Tibial nerve (tissue), 4 donors: ENCODE results near the gene DCX. TPM values are rescaled to one million over a fixed set of nuclear protein-coding genes. Genes with fewer than 3 reads are reported as not detected.

Source experiments
- DNase-seq, 2 donors: peaks; one replicate each; pipeline ENCODE4 v3.0.0-alpha.2; 2019; ENCODE audit warnings: low spot score in 2 of 2
- H3K27ac ChIP-seq, 4 donors: fragments of 200-600 bp; sonication (generic) in 3 of 4; one replicate each; pipeline ENCODE4 v1.5.1; 2017 to 2019; ENCODE audit warnings: mild to moderate bottlenecking in 1 of 4
- H3K27me3 ChIP-seq, 2 donors: fragments of 200-600 bp; sonication (generic) in 1 of 2; one replicate each; pipeline versions ENCODE4 v1.5.1 to v1.6.0; 2017 to 2019
- H3K36me3 ChIP-seq, 3 donors: fragments of 200-600 bp; sonication (generic); one replicate each; pipeline ENCODE4 v1.5.1; 2018 to 2019
- H3K4me1 ChIP-seq, 4 donors: fragments of 200-600 bp; sonication (generic) in 3 of 4; one replicate each; pipeline ENCODE4 v1.5.1; 2017 to 2019
- H3K4me3 ChIP-seq, 4 donors: fragments of 200-600 bp; sonication (generic) in 3 of 4; one replicate each; pipeline ENCODE4 v1.5.1; 2017 to 2019; ENCODE audit warnings: mild to moderate bottlenecking in 1 of 4, moderate library complexity in 1 of 4
- H3K9me3 ChIP-seq, 4 donors: fragments of 200-600 bp; sonication (generic) in 3 of 4; one replicate each; pipeline ENCODE4 v1.5.1; 2017 to 2019
- CTCF ChIP-seq, 5 experiments: fragments of 200-600 bp in 3 of 5; fragments of 450-650 bp in 2 of 5; sonication (generic) in 3 of 5; IDR thresholded peaks; one replicate each; pipeline ENCODE4 v1.5.1; 2016 to 2019; ENCODE audit warnings: antibody characterized with exemption in 5 of 5, mild to moderate bottlenecking in 3 of 5, moderate library complexity in 2 of 5
- EP300 ChIP-seq, 2 donors: sonication (generic); formaldehyde crosslinking; IDR thresholded peaks; one replicate each; pipeline ENCODE4 v1.6.1; 2017; ENCODE audit warnings: antibody characterized with exemption in 2 of 2, mild to moderate bottlenecking in 1 of 2
- POLR2A ChIP-seq, 2 donors: fragments of 450-650 bp; IDR thresholded peaks; one replicate each; pipeline ENCODE4 v1.6.1; 2017; ENCODE audit warnings: antibody characterized with exemption in 2 of 2, mild to moderate bottlenecking in 2 of 2, moderate library complexity in 2 of 2
- WGBS, 2 donors: methylation state at CpG; one replicate each; pipeline ENCODE4 v1.1.5; 2018; 5-methylcytosine and 5-hydroxymethylcytosine counted together
- total RNA-seq, 4 donors: library from RNA; depleted of rRNA; stranded (reverse); fragments of >200 nt; gene quantifications; one replicate each; pipeline ENCODE4 v1.1.0, GENCODE V29; 2016

The DCX gene
- total RNA-seq, 4 donors from 2014 or later, result 0.22 TPM; not detected in 3

GRCh38 chrX:111283446-111283845, 128.5 kb downstream of the DCX start:
- no peak for DNase-seq
- H3K4me1 ChIP-seq, result no peaks in the 10 kb centered on the region
- TF ChIP-seq EP300 (IDR thresholded peaks at IDR 0.05), result no peak
- TF ChIP-seq POLR2A (IDR thresholded peaks at IDR 0.05), result no peak
- no peak for TF ChIP-seq CTCF (IDR thresholded peaks at IDR 0.05)
- H3K9me3 ChIP-seq, result no peaks in the 10 kb centered on the region
- 67 to 96% methylated on average over 2 of the region's 2 CpGs for WGBS, 2 donors
- no peaks in the 10 kb centered on the region for H3K36me3 ChIP-seq
- H3K27me3 ChIP-seq, result peaks cover 0 to 12% of the 10 kb centered on the region in 2 donors
- no peak overlapping the region for H3K27ac ChIP-seq
- H3K4me3 ChIP-seq, result no peak overlapping the region

- TF ChIP-seq CTCF (IDR thresholded peaks at IDR 0.05) (no peak), EP300 (IDR thresholded peaks at IDR 0.05) (no peak), POLR2A (IDR thresholded peaks at IDR 0.05) (no peak)
- no peaks in the 10 kb centered on the region for H3K36me3 ChIP-seq
- DNase-seq, result no peak
- H3K9me3 ChIP-seq, result no peaks in the 10 kb centered on the region
- 64 to 75% methylated on average over 1 of the region's 1 CpG for WGBS, 2 donors
- H3K27ac ChIP-seq, result no peak overlapping the region
- no peaks in the 10 kb centered on the region for H3K4me1 ChIP-seq
- peaks cover 0 to 12% of the 10 kb centered on the region in 2 donors for H3K27me3 ChIP-seq
- no peak overlapping the region for H3K4me3 ChIP-seq
Measured at GRCh38 chrX:111282991-111283390, 129.0 kb downstream of the DCX start.

GRCh38 chrX:111282139-111282538, 129.9 kb downstream of the DCX start:
- no peak overlapping the region for H3K4me3 ChIP-seq
- H3K36me3 ChIP-seq, result no peaks in the 10 kb centered on the region
- DNase-seq, result no peak
- TF ChIP-seq CTCF (IDR thresholded peaks at IDR 0.05), result no peak
- no peak for TF ChIP-seq POLR2A (IDR thresholded peaks at IDR 0.05)
- TF ChIP-seq EP300 (IDR thresholded peaks at IDR 0.05), result no peak
- H3K4me1 ChIP-seq, result no peaks in the 10 kb centered on the region
- peaks cover 0 to 12% of the 10 kb centered on the region in 2 donors for H3K27me3 ChIP-seq
- H3K27ac ChIP-seq, result no peak overlapping the region
- WGBS, 2 donors, result 78 to 96% methylated on average over 6 of the region's 6 CpGs
- no peaks in the 10 kb centered on the region for H3K9me3 ChIP-seq

GRCh38 chrX:111270339-111270738, 141.7 kb downstream of the DCX start, which contains the start of gene CAPN6:
CAPN6 (minus strand) TSS chrX:111270483; CDS start chrX:111263936, 6,547 bp downstream.
- no peaks in the 10 kb centered on the region for H3K36me3 ChIP-seq

GRCh38 chrX:111268506-111268905, 143.5 kb downstream of the DCX start:
- no peak for DNase-seq
- WGBS, 2 donors, result 29 to 33% methylated on average over 2 of the region's 2 CpGs
- Histone ChIP-seq H3K36me3 (no peaks in the 10 kb centered on the region), H3K27ac (no peak overlapping the region), H3K4me3 (no peak overlapping the region), H3K9me3 (no peaks in the 10 kb centered on the region), H3K27me3 (peaks cover 0 to 64% of the 10 kb centered on the region in 2 donors), H3K4me1 (no peaks in the 10 kb centered on the region)
- no peak for TF ChIP-seq EP300 (IDR thresholded peaks at IDR 0.05)
- TF ChIP-seq CTCF (IDR thresholded peaks at IDR 0.05), result no peak
- TF ChIP-seq POLR2A (IDR thresholded peaks at IDR 0.05), result no peak

More at GRCh38 chrX:111270339-111270738, 141.7 kb downstream of the DCX start, which contains the start of gene CAPN6:
- H3K27me3 ChIP-seq, result peaks cover 0 to 62% of the 10 kb centered on the region in 2 donors
- no peaks in the 10 kb centered on the region for H3K4me1 ChIP-seq
- no peaks in the 10 kb centered on the region for H3K9me3 ChIP-seq
- no peak within 1 kb of the TSS for H3K27ac ChIP-seq
- peak within 1 kb of the TSS in 1 of 4 donors; percentile 17 for H3K4me3 ChIP-seq
- 25 to 27% methylated on average over 7 to 8 of the region's 8 CpGs for WGBS, 2 donors
- DNase-seq, result no peak
- no peak for TF ChIP-seq POLR2A (IDR thresholded peaks at IDR 0.05)
- TF ChIP-seq CTCF (IDR thresholded peaks at IDR 0.05), result no peak
- no peak for TF ChIP-seq EP300 (IDR thresholded peaks at IDR 0.05)
